Mammary epithelial cell (primary cell): ENCODE measurements around the gene C1orf174.

ENCODE experiments used
- CTCF ChIP-seq, 2 donors: IDR thresholded peaks in 1 of 2; conservative IDR thresholded peaks in 1 of 2; 2 replicates each; pipeline ENCODE4 v1.5.1; 2011 to 2012; ENCODE audit warnings: inconsistent platforms in 2 of 2, low read length in 2 of 2, mild to moderate bottlenecking in 2 of 2, control low read depth in 1 of 2, low read depth in 1 of 2; ENCODE audit not compliant: insufficient read depth in 1 of 2; ENCODE audit errors: extremely low read depth in 1 of 2
- EZH2 ChIP-seq: IDR thresholded peaks from 2 replicates; pipeline ENCODE4 v1.6.1; 2012; ENCODE audit warnings: low read length, inconsistent platforms, borderline replicate concordance

GRCh38 chr1:3918966-3919611 lies 19.0 kb upstream of the C1orf174 start:
- TF ChIP-seq CTCF (conservative IDR thresholded peaks at IDR 0.05 in 1 of 2, IDR thresholded peaks at IDR 0.05 in 1 of 2; ENCODE audit: extremely low read depth in 1 of 2, insufficient read depth in 1 of 2, low read depth in 1 of 2, low read length in 2 of 2) = no peak
- TF ChIP-seq EZH2 = no peak
